ENCODE data around the gene FARS2.

FARS2 gene

DNA sequence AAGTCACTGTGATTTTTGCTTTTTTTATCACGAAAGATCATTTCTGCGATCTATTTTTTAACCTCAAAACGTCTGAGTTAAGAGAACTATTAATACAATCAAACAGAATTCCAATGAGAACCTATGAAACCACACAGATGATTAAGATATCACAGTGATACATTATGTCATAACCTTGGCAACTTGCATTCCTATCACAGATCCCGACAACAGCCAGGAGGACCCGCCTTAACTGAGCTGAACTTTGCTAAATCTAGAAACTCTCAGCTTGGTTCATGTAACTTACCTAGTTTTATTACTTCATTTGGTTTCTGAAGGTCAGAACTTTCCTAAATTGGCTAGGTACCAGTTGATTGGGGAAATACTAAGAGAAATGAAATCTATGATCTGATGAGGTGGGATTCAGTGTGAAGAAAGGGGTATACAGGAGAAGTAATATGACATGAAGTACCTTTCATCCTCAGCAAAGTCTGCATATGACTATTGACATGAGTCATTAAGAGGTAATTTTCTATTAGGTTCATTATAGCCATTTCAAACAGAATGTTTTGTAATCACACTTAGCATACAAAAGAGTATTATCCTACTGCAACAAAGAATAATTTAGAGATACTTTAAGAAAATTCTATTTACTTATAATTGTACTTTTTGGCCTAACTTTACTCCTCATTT lies 11.7 kb upstream of the FARS2 start:
- DNase-seq, result no peak

DNA sequence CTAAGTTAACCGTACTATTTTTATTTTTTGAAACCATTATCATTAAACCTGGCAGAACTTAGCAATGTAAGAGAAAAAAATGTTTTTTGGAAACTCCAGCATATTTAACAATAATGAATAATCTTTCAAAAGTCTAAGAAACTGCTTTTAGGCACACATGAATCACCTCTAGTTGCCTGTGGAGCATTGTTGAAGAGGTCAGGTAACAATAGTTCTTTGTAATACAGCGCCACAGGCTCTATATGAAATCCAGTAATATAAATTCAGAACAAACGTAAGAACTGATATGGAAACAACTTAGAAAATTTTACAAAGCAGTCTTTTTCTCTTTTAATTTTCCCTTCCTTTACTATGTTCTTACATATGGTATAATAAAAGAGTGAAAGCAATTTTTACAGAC lies 10.9 kb upstream of the FARS2 start:
- no peak for DNase-seq

DNA sequence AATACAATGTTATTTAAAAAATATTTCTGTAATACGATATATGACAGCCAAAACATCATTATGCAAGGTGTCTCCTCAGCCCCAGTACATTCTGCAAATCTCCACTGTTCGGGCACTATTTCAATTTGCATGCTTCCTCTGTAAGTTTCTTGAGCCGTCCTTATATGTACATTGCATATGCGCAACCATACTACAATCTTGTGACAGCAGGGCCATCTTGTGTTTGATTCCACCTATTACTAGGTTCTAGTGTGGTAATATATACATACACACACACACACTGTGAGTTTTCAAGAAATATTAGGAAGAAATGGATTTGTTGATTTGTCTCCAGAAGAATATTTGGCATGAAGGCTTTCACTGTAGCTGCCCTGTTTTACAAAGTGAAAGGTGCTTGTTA lies 10.4 kb upstream of the FARS2 start:
- no peak for DNase-seq

DNA sequence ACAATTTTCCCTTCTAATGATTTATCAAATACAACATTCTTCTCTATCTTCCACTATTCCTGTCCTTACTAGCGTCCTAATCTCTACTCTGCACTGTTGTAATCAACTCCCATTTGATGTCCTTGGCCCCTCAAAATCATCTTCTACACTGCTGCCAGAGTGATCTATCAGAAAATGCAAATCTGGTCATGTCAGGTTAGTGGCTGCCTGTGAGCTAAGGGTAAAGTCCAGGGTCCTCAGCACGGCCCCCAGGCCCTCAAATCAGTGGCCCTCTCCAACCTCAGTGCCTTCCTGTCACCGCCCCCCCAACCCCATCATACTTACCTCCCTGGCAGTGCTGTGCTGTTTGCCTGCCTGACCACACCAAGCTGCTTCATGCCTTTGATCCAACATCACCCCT lies 4.4 kb upstream of the FARS2 start:
- no peak for DNase-seq

DNA sequence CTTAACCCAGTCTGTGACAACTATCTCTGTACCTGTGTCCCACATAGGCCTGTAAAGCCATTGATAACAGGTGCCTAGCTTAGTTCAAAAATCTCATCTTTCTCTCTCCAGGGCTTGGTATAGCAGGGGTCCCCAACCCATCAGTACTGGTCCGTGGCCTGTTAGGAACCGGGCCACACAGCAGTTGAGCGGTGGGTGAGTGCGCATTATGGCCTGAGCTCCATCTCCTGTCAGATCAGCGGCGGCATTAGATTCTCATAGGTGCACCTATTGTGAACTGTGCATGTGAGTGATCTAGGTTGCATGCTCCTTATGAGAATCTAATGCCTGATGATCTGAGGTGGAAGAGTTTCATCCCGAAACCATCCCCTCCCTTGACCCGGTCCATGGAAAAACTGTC lies 3.9 kb upstream of the FARS2 start:
- no peak for DNase-seq

DNA sequence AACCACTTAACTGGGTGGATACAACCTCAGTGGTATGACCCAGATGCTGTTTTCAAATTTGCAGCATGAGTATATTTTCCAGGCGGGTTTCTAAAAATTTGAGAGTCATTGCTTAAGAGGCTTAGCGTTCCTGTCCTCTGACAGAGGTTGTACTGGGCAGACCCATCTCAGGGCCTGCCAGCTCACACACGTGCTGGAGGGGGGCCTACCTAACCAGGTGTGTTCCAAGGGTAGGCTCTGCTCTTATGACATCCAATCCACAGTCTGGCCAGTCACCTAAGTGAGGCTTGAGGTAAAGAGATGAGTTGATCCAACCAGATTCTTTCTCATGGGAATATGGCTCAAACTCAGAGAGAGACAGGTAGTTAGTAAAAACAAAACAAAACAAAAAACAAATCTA lies 1.9 kb upstream of the FARS2 start:
- no peak for DNase-seq

DNA sequence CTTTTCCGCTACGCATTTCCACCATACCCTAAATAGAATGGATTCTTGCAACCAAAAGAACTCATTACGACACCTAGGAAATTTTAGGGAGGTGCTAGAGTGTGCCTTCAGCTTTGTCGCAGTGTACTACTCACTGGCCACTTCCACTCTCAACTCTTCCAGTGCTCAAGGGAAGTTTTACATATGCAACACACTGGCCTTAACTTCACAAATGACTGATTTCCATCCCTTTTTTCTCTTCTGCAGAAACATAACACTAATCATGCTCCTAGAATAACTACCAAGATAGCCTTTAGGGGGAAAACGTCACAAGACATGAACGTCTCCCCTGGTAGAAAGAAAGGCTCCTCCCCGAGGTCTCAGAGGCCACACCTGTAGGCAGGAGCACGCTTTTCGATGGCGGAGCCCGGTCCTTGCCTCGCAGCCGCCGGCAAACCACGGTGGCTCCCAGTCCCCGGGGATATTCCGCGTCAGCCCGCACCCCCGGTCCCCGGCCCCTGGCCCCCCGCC lies 1.1 kb upstream of the FARS2 start:
- peak; percentile 72 for DNase-seq

DNA sequence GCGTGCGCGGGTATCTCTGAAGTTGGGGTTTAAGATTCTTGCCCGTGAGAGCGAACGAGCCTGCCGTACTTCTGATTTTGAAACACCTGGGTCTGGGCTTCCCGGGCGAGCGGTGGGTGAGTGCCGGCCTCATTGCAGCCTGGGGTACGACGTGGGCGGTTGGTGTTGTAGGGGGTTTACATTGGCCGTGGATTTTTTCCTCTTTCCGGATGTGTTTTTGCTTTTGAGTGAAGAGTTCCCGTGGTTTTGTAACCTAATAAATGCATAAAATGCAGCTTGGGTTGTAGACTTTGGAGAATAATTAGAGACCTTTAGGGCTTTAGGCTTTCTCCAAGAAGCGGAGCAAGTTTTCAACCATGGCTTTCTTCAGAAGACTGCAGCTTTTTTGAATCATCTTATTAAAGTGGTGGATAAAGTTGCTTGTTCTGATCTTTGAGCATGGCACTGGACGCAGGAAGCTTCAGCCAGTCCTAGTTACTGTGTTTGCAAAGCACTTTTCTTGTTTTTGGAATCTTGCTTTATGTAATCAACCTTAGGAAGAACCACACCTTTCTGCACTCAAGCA lies 314 bp downstream of the FARS2 start:
- no peak for DNase-seq

DNA sequence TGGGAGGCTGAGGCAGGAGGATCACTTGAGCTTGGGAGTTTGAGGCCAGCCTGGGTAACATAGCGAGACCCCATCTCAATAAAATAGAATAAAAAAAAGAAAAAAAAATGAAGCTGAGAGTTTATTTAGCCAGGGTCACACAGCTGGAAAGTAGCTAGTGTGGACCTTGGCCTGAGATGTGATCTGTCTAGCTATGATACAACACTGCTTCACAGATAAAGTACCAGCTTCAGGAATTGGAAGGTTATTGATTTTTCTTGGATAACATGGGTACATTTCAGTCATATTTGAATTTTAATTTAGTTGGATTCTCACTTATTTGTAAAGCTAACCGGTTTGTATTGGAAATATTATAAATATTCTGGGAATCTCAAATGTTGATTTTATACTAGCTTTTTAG lies 5.1 kb downstream of the FARS2 start:
- DNase-seq, result no peak

DNA sequence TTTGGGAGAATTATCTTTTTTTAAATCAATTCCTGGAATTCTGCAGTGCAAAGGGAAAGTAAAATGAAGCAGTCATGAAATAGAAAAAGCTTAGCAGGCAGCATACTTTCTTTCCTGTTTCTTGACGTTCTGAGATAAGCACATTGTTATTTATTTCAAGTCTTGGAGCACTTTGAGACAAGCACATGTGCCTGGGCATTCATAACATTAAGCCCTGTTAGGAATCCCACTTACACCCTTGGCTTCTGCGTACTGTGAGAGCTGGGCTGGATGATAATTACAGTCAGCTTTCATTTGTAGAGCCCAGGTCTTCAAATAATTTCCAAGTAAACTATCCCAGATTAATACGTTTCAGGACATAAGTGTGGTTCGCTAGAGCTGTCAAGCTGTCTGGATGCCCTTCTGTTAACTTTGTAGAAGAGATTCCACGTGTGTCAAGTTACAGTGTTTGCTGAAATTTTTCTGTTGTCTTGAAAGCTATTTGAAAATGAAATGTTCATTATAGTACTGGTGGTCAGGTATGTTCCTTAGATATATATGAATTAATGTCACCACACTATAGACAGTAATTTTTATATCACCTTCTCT lies 8.9 kb downstream of the FARS2 start:
- no peak for DNase-seq

DNA sequence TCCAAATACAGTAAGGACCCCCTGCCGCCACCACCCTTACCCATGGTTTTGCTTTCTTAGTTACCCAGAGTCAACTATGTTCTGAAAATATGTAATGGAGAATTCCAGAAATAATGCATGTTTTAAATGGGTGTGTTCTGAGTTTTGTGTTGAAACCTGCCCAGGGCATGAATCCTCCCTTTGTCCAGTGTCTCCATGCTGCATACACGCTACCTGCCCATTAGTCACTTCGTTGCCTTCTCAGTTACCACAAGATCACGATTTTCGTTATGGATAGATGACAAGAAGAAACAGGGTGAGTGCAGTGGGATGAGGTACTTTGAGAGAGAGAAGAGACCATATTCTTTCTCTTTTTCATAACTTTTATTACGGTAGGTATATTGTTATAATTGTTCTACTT lies 10.6 kb downstream of the FARS2 start:
- DNase-seq, result no peak

DNA sequence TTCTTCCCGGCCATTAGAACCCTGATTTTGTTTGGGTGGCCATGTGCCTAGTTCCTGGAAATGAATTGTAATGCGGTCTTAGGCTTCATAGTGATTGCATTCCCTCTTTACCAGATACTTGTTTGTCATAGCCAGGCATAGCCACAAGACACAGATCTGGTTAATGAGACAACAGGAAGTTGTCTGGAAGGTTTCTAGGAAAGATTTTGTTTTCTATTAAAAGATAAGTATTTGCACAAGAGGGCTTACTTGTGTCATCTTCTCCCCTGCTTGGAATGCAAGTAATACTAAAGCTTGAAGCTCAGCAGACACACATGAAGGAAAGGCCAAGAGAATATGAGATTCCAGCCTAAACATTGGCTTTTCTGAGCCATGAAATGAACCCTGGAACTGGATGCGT lies 12.9 kb downstream of the FARS2 start:
- DNase-seq, result peak; percentile 45

DNA sequence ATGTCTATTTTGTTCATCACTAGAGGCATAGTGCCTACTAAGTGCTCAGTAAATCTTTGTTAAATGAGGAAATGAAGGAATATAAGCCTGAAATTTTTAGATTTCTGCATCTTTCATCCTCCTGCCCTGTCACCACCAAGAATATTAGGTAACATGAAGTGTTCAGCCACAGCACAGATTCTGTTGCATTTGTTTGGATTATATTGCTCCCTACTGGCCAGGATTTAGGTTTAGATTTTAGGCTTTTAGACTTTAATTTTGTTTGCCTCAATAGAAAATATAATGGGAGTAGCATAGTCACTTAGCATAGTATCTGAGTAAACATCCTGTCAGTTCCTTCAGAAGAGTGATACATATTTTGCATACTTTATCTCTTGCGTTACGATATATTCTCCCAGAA lies 14.2 kb downstream of the FARS2 start:
- DNase-seq, result no peak

DNA sequence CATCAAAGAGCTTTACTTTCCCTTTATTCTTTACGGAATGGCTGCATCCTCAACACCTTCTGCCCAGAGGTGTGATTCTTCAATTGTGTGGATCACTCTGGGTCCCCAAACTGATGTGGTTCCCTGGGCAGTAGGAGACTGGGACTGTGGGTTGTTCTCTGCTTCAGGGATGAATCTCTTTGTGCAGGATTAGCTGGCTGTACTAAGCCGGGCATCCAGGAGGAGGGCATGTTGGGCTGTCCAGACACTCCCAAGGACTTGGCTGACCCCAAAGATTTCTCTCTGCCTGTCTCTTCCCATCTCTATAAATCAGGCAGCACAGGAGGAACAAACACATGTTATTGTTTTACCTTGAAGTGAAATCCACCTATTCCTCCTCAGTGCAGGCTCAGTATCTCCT lies 15.3 kb downstream of the FARS2 start:
- DNase-seq, result no peak

DNA sequence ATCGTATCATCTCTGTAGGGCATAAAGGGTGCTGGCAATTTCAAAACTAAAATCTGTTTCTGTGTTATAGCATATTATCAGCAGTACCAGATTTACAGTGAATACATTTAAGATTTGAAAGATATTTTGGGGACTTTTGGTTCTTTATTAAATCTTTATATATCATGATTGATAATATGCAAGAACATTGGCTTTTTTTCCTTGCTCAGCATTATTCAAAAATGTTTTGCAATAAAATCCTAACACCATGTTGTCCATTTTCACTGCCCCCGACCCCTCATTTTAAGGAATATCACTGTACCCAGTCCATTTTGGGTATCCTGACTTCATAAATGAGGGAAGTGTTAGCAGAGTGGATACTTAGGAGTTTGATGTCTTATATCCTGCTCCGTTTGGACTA lies 16.3 kb downstream of the FARS2 start:
- DNase-seq, result no peak

DNA sequence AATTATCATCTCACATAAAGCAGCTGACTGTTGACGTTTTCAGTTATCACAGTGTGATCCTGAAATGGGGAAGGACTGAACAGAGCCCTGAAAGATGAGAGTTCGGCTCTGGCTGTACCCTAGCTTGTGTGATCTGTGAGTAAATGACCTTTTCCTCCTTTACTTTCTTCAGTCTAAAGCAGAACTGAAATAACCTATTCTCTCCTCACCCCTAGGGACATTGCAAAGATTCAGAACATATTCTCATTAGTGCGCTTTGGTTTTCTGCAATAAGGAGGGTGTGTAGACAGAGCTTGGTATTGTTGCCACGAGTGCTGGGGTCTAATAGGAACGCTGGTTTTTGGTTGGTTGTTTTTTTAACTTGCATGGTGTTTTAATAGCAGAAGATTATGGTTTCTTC lies 16.7 kb downstream of the FARS2 start:
- no peak for DNase-seq

DNA sequence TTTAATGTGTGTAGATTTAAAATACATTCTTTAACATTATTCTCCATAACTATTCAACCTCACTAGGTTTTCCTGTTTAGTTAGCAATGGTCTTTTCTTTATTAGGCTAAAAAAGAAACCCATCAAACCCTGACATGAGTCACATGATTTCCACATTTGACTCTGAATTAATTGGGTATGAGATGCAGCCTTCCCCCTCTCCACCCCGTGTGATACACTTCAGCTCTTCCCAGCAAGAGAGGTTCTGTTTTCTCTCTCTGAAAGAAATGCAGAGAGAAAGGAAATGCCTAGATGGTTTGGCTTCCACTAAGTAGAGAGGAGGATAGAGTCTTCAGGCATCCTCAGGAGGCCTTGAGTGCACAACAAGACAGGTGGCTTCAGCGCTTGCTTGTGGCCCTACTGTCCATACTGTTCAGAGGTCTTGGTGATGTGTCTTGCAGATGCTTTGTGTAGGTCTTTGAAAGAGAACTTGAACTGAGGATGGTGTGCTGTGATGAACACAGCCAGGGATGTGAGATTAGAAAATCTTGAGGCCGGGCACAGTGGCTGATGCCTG lies 17.3 kb downstream of the FARS2 start:
- peak; percentile 70 for DNase-seq

DNA sequence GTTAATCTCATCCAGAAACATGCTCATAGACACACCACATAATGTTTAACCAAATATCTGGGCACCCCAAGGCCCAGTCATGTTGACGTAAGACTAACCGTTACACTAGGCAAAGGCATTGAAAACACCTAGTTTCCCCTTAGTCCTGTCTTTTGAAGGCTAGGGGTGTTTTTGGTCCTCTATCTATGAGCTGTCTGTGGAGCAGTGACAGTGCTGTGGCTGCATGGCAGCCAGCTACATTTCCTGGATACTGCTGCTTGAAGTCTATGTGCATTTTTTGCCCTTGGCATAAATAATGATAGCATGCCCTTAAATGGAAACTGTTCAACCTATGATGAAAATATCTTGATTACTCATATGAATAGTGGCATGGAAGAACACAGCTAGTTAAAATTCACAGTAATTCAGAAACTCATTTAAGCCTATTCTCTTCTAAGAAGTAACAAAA lies 18.6 kb downstream of the FARS2 start:
- DNase-seq, result peak; percentile 90

DNA sequence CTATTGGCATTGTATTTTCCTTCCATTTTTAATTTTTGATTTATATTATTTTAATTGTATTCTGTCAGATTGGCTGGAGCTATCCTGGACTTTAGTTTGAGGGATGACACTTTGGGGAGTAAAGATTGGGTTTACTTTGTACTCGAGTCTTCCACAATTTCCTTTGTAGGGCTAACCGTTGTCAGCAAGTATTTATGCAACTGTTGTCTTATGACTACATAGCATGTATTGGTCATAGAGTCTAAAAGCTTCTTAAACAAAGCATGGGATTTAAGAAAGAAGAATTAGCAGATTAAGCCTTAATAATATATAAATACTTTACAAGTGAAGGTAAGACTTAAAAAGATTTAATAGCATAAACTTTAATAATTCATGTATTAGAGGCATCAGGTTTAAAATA lies 19.6 kb downstream of the FARS2 start:
- peak; percentile 63 for DNase-seq

DNA sequence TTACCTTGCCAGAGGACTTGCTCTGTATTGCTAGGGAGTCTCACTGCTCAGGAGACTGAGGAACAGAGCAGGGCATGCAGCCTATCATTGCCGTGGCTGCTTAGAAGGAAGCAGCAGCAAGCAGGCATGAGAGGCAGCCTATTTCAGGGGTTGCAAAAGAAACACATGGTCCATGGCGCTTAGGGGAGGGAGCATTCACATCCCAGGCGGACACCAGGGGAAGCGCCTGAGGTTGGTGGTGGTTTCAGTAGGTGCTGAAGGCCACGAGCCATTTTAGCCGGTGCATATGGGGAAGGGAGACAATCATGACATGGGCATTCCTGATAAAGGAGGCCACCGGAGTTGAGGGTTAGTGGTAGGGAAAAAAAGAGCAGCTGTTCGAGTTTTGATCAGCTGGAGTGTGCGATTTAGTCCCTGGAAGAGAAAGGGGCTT lies 20.9 kb downstream of the FARS2 start:
- DNase-seq, result no peak

DNA sequence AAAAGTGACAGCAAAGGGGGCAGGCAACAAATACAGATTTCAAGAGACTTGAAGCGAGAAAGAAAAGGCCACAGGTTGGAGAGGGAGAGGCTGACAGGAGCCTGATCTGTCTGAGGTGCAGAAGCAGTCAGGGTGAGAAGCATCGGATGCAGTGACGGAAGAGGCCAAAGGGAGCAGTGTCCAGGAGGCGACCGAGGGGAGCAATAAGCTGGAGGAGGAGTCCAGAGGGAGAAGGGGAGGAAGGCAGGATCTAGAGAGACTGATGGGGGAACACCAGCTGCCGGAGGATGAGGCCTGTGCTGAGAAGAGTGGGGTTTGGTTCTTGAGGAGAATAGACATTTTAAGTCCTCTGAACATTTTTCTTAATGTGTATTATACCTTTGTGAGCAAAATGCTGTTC lies 23.8 kb downstream of the FARS2 start:
- no peak for DNase-seq

DNA sequence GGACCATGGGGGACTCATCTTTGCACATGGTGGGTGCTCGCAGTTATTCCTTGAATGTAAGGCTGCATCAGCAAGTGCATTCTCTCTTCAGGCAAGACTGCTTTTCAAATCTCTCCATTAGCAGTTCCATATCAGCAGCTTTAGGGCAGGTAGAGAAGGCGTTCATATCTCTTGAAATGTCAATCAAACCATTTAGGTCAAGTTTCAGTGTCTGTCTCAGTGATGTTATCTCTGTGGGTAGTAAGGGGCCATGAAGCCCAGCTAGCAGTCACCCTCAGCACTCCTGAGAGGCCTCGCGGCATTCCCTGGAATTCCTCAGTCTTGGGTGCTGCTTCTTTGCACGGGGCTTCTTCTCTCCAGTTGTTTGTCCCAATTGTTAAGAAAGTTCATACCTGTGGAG lies 24.2 kb downstream of the FARS2 start:
- no peak for DNase-seq

DNA sequence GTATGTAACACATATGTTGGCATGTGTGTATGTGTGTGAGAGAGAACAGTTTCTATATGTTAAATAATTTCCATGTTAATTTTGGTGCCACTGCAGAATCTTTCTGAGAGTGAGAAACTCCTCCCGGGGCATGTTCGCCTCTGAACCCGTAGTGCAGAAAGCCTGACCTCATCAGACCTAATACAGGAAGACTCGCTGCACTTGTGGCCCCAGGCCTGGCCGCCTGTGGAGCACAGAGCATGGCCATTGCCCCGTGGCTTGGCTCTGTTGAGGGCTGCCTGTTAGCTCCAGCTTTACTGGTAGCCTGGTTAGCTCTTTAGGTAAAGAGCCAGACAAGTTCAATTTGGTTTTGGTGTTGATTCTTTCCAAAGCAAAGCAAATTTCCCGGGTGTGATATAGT lies 25.5 kb downstream of the FARS2 start:
- no peak for DNase-seq

All from activated CD4-positive, alpha-beta T cell treated with anti-CD3 and anti-CD28 coated beads, Interleukin-2, Interleukin-6, amounts not matched to agents 100 ng/mL and 50 ng/mL, durations not matched to agents 16 hours and 8 hours (primary cell).